Activated CD4-positive, alpha-beta T cell treated with anti-CD3 and anti-CD28 coated beads, Interleukin-2, Interleukin-6, amounts not matched to agents 100 ng/mL and 50 ng/mL, durations not matched to agents 16 hours and 8 hours (primary cell): ENCODE measurements around the gene SLC16A10.
"Not testable (repeated sequence)": the region's sequence is repeated elsewhere in the genome, so short reads cannot be mapped to it uniquely, and the experiment has no call there.

Experiments used
- DNase-seq: peaks from one replicate; pipeline ENCODE4 v3.0.0-alpha.2; 2020

The SLC16A10 gene

DNA sequence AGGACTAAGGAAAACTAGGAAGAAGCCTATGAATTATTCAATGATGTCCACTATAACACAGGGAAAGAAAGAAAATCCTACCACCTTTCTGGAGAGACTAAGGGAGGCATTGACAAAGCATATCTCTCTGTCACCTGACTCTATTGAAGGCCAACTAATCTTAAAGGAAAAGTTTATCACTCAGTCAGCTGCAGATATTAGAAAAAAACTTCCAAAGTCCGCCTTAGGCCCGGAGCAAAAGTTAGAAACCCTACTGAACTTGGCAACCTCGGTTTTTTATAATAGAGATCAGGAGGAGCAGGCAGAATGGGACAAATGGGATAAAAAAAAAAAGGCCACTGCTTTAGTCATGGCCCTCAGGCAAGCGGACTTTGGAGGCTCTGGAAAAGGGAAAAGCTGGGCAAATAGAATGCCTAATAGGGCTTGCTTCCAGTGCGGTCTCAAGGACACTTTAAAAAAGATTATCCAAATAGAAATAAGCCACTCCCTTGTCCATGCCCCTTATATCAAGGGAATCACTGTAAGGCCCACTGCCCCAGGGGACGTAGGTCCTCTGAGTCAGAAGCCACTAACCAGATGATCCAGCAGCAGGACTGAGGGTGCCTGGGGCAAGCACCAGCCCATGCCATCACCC, 47.0 kb downstream of the SLC16A10 start:
- not testable (repeated sequence) for DNase-seq

- not testable (repeated sequence) for DNase-seq
Observed at GRCh38 chr6:111137489-111138093, 50.3 kb downstream of the SLC16A10 start.

GRCh38 chr6:111147440-111147839, 60.1 kb downstream of the SLC16A10 start:
- no peak for DNase-seq

DNA sequence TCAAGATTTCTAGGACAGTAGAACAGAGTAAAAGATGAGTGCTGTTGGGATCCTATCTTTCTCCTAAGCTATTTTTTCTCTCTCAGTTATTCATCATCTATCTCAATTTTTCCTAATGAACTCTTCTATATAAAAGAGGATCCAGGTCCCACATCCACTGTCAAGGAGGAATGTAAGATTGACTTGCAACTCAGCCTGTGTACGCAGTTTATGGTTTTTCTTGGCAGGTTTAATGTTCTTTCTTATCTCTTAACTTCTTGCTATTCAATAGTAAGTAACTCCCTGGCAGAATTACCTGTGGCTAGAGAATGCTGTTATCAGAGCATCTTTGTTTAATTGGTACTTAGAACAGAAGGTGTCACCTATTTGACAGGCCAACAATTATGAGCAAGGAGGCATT, 60.8 kb downstream of the SLC16A10 start:
- no peak for DNase-seq

- DNase-seq, result no peak
Observed at GRCh38 chr6:111150577-111150976, 63.3 kb downstream of the SLC16A10 start.

- peak; percentile 38 for DNase-seq
Observed at GRCh38 chr6:111154981-111155380, 67.7 kb downstream of the SLC16A10 start.

GRCh38 chr6:111157412-111157811, 70.1 kb downstream of the SLC16A10 start:
- peak; percentile 58 for DNase-seq

DNA sequence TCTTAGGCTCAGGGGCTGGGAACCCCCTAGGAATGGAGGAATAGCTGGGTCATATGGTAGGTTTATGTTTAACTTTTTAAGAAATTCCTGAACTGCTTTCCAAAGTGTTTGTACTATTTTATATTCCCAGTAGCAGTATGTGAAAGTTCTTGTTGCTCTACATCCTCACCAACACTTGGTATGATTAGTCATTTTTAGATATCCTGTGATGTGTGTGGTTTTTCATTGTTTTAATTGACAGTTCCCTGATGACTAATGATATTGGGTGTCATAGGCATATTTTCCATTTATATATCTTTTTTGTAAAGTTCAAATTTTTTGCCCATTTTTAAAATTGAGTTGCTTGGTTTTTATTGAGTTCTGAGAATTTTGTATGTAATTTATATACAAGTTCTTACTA, 72.3 kb downstream of the SLC16A10 start:
- peak; percentile 68 for DNase-seq

- DNase-seq, result no peak
Observed at GRCh38 chr6:111161650-111162049, 74.3 kb downstream of the SLC16A10 start.

- DNase-seq, result no peak
Observed at GRCh38 chr6:111162504-111162903, 75.2 kb downstream of the SLC16A10 start.

GRCh38 chr6:111171577-111172400, 84.5 kb downstream of the SLC16A10 start:
- no peak for DNase-seq

DNA sequence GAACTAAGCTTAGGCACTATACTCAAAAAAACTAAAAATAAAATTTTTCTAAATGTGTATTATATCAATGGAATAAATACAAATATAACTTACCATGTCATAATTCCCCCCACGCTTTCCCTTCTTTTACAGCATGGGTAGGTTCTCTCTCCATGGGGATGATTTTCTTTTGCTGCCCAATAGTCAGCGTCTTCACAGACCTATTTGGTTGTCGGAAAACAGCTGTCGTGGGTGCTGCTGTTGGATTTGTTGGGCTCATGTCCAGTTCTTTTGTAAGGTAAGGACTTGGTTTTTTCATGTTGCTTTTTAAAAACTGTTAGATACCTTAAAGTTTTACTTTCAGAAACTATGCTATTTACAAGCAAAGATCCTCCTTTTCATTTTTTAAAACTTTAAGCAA, 85.3 kb downstream of the SLC16A10 start:
- DNase-seq, result no peak

DNA sequence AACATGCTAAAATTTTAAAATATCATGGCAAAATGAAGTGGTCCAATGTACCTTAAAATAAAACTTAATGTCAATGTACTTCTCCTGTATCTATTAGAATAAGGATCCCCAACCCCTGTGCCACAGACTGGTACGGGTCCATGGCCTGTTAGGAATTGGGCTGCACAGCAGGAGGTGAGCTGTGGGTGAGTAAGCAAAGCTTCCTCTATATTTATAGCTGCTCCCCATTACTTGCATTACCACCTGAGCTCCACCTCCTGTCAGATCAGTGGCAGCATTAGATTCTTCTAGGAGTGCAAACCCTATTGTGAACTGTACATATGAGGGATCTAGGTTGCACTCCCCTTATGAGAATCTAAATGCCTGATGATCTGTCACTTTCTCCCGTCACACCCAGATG, 86.0 kb downstream of the SLC16A10 start:
- no peak for DNase-seq

GRCh38 chr6:111173946-111174345, 86.6 kb downstream of the SLC16A10 start:
- peak; percentile 47 for DNase-seq

GRCh38 chr6:111175109-111175508, 87.8 kb downstream of the SLC16A10 start:
- no peak for DNase-seq

- no peak for DNase-seq
Observed at GRCh38 chr6:111176038-111176759, 88.9 kb downstream of the SLC16A10 start.

DNA sequence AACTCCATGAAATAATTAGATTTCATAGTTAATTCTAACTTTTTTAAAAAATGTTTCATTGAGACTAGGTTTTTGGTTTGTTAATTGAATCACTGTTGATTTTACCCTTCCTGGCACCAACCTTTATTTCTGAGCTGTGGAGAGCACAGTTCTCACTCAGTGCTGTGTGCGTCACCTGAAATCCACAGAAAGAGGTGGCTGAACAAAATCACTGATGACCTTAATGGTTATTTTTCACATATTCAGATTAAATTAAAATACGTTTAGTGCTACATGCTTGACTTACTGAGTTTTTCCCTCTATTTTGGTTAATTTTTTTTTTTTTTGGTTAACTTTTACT, 89.4 kb downstream of the SLC16A10 start:
- no peak for DNase-seq

DNA sequence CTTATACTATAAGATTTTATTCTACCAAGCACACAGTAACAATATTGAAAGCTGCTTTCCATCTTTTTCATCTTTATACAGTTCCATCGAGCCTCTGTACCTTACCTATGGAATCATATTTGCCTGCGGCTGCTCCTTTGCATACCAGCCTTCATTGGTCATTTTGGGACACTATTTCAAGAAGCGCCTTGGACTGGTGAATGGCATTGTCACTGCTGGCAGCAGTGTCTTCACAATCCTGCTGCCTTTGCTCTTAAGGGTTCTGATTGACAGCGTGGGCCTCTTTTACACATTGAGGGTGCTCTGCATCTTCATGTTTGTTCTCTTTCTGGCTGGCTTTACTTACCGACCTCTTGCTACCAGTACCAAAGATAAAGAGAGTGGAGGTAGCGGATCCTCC, 89.8 kb downstream of the SLC16A10 start:
- no peak for DNase-seq

DNA sequence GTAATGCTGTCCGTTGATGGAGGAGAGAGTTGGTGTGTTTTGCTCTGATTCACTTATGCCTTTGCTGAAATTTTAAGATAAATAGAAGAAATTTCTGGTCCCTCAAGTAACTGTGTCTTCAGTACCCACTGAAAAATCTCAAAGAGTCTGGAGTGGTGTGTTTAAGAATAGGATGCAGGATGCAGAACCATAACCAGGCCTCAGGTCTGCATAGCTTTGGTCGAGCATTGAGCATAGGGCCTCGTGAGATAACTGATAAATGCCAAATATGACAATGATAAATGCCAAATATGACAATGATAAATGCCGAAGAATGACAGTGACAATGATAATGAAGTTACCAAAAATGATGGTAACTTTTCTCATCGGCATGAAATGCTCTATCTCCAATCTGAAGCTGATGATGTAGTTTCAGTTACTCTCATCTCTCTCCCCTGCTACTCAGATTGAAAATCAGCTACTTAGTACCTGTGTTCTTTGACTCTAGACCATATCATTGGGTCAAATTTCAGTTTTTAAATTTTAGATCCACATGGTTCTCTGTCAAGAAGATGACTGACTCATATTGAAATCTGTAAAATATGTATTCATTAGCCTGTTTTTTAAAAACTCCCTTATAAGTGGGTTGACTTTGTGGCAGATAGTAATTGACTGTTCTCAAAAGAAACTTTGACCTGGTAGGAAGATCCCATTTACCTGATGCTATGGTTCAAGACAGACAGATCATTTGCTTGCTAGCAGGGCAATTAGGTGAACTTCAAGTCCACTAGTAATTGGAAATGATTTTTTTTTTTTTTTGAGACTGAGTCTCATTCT, 96.6 kb downstream of the SLC16A10 start:
- peak; percentile 71 for DNase-seq

- no peak for DNase-seq
Observed at GRCh38 chr6:111184827-111185532, 97.7 kb downstream of the SLC16A10 start.

GRCh38 chr6:111185954-111186353, 98.7 kb downstream of the SLC16A10 start:
- DNase-seq, result no peak

GRCh38 chr6:111187874-111188273, 100.6 kb downstream of the SLC16A10 start:
- DNase-seq, result no peak
